Measurements from ENCODE around the gene SLC7A8.
A peak's percentile ranks its signal among the peaks of the same experiment; 100 is the strongest.

The SLC7A8 gene

GRCh38 chr14:23154964-23155587 is 28.4 kb downstream of the SLC7A8 start:
- DNase-seq = no peak

DNA sequence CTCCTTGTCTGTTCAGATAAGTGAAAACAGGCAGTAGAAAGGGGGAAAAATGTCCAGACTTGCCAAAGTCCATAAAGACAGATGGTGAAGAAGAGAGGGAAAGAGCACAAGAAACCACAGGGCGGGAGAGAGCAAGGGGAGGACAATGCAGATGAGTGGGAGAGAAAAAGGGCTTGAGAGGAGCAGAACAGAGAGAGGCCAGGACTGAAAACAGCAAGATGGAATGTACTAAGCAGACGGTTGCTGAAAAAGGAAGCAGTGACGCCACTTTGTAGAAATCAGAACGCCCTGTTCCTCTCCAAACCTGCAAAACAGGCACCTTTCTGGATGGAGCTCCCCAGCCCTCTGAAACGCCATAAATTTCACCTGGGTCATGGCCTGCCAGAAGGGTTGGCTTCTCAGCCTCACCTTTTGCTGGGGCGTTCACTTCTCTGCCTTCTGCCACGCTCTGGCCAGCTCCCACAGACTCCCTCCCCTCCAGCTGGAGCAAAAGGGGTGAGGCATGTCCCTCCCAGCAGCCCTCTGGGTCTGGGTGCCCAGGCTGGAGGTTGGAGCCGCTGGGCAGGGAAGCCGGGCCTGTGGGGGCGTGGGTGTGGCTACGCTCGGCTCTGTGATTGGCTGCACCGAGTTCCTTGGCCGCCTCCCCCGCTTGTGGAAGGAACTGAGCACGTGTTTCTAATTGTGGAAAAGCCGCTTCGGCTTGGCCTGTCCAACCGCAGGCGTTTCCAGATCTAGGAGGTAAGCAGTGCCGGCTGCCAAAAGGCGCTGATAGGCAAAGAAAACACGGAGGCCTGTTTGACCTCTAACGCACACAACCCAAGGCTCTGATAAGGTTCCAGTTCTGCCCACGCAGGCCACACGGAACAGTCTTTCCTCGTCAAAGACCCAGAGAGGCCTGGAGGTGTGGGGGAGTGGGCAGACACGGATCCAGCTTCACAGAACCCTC is 29.3 kb downstream of the SLC7A8 start:
- peak; percentile 49 to 79 for DNase-seq

- no peak for DNase-seq
Observed at GRCh38 chr14:23151342-23151741, 32.1 kb downstream of the SLC7A8 start.

DNA sequence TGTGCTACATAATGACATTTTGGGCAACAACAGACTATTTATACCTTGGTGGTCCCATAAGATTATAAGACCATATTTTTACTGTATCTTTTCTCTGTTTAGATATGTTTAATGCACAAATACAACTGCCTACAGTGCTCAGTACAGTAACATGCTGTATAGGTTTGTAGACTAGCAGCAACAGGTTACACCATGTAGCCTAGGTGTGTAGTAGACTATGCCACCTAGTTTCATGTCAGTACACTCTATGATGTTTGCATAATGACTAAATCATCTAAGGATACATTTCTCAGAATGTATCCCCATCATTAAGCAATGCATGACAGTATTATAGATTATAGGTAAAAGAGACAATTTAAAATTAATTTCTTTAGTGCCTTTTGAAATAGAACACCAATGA is 33.7 kb downstream of the SLC7A8 start:
- DNase-seq = no peak

GRCh38 chr14:23148591-23149249 is 34.7 kb downstream of the SLC7A8 start:
- DNase-seq = no peak

GRCh38 chr14:23147676-23148075 is 35.8 kb downstream of the SLC7A8 start:
- DNase-seq = peak in 1 of 2 experiments; percentile 8

GRCh38 chr14:23146980-23147379 is 36.5 kb downstream of the SLC7A8 start:
- no peak for DNase-seq

DNA sequence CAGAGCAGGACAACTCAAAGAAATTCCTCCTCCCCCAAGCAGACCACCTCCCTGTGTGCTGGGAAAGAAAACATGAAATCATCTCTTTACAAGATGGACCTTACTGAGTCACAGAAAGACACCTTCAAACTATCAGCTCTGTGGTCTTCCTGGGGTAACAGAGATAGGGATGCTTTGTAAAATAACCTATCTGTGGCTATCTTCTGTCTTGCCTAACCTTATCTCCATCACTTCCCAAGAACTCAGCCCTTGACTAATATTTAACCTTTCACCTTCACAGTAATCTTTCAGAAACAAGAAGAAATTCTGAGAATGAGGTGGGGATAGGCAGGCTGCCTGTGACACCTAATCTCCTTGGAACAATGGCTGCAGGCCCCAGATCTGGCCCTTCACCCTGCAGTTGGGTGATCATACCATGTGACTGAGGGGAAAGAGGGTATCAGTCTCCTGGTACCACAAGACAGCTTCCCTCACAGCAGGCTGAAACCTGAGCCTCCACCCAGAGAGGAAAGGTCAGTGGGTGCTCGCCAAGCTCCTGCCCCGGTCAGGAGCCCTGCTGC is 37.0 kb downstream of the SLC7A8 start:
- DNase-seq = no peak

DNA sequence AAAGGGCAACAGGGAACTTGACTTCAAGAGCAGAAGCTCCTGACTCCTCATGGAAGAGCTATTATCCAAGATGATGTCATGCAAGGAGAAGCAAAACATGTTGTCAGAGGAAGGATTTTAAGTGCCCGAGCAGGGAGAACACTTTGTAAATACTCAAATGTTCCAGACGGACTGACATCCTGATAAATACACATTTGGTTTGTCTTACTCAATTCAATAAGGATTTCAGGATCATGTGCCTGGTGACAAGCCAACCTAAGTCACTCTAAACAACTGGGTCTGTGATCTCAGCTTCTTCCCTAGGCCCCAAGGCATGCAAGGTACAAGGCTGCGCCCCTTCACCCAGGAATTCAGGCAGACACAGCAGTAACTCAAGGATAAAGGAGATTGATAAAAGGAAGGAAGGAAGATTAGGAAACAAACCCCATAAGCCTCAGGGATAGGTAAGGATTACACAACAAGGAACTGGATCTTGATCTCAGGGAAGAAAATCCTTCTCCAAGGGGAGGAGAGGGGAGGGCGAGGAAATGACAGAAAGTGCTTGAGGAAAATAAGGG is 37.6 kb downstream of the SLC7A8 start:
- no peak for DNase-seq

- DNase-seq = no peak
Observed at GRCh38 chr14:23143911-23144310, 39.5 kb downstream of the SLC7A8 start.

GRCh38 chr14:23142826-23143225 is 40.6 kb downstream of the SLC7A8 start:
- DNase-seq = no peak

- no peak for DNase-seq
Observed at GRCh38 chr14:23141706-23142444, 41.6 kb downstream of the SLC7A8 start.

DNA sequence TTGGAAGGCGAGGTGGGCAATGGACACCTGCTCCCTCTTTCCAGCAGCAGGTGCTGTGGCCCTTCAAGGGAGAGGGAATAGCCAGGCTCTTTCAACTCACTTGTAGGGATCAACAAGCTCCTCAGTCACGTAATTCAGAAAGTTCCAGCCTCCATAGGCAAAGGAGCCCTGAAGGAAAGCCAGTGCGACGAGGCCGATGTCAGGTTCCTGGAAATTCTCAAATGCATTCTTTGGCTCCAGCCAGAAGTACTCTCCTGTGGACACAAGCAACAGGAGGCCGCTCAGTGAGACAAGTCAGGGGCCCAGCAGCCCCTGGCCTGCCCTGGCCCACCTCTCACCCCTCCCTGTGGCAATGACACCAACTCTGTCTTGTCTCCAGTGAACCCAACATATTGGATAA is 43.1 kb downstream of the SLC7A8 start:
- no peak for DNase-seq

DNA sequence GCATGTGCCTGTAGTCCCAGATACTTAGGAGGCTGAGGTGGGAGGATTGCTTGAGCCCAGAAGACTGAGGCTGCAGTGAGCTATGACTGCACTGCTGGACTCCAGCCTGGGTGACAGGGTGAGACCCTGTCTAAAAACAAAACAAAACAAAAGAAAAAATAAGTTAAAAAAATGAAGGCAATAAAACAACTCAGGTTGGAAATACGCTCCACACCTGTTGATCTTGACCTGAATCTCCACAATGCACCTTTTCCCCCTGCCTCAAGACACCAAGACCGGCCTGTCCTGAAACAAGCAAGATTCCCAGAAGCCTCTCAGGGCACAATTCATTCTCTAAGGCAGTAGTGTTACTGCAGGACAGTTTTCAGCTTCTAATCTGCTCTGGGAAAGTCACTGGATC is 43.6 kb downstream of the SLC7A8 start:
- DNase-seq = no peak

GRCh38 chr14:23137813-23138535 is 45.5 kb downstream of the SLC7A8 start:
- DNase-seq = no peak

- peak in 1 of 2 experiments; percentile 1 for DNase-seq
Observed at GRCh38 chr14:23137192-23137812, 46.2 kb downstream of the SLC7A8 start.

DNA sequence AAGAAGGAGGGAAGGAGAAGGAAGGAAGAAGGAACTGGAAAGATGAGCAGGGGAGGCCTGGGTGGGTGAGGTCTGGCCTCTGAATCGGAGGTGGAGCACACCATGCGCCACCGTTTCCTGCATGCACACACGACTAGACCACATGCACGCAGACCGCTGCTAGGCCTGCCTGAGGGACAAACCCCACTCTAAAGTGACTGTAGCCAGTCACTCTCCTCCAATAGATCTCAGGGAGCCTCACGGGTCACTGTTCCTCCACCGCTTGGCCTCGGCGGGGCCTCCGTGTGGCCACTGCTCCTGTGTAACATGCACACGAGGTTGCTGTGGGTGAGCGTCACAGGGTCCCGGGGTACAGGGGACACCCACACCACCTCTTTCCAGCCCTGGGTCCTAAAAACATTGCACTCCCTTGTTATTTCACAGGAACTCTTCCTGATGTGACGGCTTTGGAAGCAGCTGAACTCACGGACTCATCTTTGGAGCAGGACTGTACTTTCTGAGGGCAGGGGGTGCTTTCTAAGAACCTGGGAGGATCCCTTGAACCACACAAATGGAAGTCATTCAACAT is 46.8 kb downstream of the SLC7A8 start:
- DNase-seq = no peak

- DNase-seq = no peak
Observed at GRCh38 chr14:23132970-23133369, 50.5 kb downstream of the SLC7A8 start.

GRCh38 chr14:23131482-23131881 is 52.0 kb downstream of the SLC7A8 start:
- DNase-seq = no peak

GRCh38 chr14:23130871-23131270 is 52.6 kb downstream of the SLC7A8 start:
- DNase-seq = no peak

Measured in cerebellar nuclear complex (tissue), 1 donor.